Globus pallidus (tissue), 1 donor: ENCODE measurements around the gene UBA52.
A peak's percentile ranks its signal among the peaks of the same experiment; 100 is the strongest.

Experiments
- DNase-seq: peaks from one replicate; pipeline ENCODE4 v3.0.0-alpha.2; 2015; ENCODE audit warnings: low spot score

The UBA52 gene

DNA sequence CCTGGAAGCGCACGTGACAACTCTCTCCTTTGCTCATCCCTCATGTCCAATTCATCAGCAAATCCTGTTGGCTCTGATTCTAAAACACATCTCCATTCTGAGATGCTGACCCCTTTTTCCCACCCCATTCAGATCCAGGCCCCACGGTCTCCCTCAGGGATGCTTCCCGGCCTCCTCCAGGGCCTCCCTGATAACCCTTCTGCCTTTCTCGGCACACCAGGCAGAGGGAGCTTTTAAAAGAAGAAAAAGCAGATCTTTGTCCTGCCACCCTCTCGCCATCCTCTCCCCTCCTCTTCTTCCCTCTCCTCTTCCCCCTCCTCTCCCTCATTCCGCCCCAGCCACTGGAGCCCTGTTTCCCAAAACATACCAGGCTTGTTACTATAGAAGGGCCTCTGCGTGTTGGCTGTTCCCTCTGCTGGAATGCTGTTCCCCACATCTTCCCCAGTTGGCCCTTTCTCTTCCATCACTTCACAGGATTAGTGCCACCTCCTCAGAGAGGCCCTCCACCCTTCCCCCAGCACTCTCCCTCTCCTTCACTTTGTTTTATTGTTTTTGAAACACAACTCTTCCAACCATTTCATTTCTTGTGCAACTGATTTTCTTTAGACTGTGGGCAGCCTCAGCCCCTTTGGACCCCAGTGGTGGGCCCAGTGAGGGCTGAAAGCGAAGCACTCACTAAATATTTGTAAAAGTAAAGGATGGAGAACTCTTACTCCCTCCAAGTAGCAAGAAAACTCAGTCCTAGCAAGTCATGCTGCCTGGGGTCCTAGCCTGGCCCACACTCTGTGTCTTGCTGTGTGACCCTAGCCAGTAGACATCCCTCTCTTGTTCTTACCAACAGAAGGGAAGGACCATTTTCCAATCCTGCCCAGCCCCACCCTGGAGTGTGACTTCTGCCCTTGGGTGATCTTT, 37.4 kb downstream of the UBA52 start:
- DNase-seq, result no peak

- no peak for DNase-seq
Measured at GRCh38 chr19:18609717-18610051, 38.0 kb downstream of the UBA52 start.

GRCh38 chr19:18610245-18610555, 38.5 kb downstream of the UBA52 start:
- no peak for DNase-seq

- DNase-seq, result no peak
Measured at GRCh38 chr19:18610556-18611326, 39.1 kb downstream of the UBA52 start.

- DNase-seq, result no peak
Measured at GRCh38 chr19:18611327-18612050, 39.8 kb downstream of the UBA52 start.

- DNase-seq, result no peak
Measured at GRCh38 chr19:18612051-18612771, 40.6 kb downstream of the UBA52 start.

DNA sequence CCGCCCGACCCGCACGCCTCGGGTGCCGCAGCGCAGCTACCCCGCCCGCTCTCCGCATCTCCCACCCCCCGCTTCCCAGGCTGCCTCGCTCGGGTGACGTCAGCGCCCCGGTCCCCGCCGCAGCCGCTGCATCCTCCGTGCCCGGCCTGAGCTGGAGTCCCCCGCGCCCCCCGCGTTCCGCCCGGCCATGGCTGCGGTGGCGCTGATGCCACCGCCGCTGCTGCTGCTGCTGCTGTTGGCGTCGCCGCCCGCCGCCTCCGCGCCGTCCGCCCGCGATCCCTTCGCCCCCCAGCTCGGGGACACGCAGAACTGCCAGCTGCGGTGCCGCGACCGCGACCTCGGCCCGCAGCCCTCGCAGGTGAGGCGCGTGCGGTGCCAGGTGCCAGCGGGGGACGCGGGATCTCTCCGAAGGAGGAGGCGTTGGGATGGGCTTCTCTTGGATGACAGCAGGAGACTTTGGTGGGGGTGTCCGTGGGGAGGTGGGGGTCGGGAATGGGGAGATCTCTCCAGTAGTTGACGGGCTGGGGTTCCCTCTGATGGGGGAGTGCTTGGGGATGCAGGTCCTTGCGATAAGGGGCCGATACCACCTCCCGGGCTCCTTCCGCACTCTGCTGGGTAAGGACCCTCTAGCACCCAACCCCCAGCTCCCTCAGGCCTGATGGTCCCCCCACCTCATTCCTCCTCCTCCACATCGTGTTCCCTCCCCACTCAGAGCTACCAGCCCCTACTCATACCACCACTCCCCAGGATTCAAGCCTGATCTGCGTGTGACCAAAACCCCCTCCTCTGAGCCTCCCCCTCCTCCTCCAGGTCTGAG, 41.3 kb downstream of the UBA52 start, which contains the start of gene TMEM59L:
Gene TMEM59L (plus strand): TSS at position 99 of the 817 bp plus-strand sequence. CDS start 89 bp downstream, at position 188.
- DNase-seq, result peak; percentile 33

DNA sequence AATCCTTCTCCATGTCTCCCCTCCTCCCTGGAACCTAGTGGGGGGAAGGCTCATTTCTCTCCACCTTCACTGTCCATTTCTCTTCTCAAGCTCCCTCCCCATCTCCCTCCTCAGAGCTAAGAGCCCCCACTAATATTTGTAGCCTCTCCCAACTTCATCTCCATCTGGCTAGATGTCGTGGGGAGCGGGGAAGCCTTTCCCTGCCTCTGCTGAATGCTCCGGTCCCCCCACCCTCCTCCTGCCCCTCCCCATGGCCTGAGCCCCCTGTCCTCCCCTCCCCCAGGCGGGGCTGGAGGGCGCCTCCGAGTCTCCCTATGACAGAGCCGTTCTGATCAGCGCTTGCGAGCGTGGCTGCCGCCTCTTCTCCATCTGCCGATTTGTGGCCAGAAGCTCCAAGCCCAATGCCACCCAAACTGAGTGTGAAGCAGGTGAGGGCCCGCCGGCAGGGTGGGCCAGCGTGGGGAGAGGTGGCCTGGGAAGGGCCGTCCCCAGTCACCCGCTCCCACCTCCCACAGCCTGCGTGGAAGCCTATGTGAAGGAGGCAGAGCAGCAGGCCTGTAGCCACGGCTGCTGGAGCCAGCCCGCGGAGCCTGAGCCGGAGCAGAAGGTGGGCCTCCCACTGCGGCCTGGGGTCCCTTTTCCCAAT, 42.1 kb downstream of the UBA52 start:
- no peak for DNase-seq

- DNase-seq, result no peak
Measured at GRCh38 chr19:18616023-18616422, 44.4 kb downstream of the UBA52 start.

- no peak for DNase-seq
Measured at GRCh38 chr19:18617562-18617961, 45.9 kb downstream of the UBA52 start.

GRCh38 chr19:18618236-18618635, 46.6 kb downstream of the UBA52 start:
- DNase-seq, result no peak

DNA sequence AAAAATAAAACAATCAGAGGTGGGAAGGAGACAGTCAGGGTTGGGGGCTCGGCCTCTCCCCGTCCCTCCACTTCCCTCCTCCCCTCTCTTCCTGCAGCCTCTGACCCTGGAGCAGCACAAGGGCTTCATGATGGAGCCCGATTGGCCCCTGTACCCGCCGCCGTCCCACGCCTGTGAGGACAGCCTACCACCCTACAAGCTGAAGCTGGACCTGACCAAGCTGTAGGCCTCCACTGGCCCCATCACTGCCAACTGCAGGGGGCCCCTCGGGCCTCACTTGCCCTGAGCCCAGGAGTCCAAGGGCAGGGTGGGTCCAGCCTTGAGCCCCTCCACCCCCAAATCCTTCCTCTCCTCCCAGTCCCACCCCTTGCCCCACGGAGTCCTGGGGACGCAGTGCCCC, 48.7 kb downstream of the UBA52 start:
- DNase-seq, result no peak

DNA sequence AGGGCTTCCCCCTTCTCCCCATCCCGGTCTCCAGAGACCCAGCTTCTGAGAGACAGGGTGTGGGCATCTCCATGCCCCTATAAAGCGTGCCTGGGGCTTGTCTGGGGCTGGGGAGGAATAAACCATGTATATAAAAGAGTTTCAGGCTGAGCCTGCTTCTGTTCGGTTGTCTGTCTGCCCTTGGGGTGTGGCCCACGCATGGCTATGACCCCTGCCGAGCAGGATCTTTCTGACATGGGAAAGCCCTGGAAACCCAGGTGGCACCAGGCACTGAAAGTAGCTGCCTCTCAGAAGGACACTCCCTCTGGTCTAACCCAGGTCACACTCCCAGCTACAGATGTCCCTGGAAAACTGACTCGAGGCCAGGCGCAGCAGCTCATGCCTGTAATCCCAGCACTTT, 49.2 kb downstream of the UBA52 start:
- DNase-seq, result no peak

DNA sequence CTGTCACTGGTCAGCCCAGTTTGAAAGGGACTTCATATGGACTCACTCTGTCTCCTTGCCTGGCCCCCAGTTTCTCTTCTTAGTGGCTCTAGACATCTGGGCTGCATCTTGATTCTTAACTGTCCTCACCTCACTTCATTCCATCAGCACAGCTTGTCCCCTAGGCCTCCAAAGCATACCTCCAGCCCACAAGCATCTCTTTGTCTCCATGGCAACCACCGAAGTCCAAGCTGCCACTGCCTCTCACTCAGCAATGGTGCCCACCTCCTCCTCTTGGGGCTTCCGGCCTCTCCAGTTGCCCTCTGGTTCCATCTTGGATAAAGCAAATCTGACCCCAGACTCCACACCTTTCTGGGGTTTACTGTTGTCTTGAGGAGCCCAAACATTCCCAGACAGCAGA, 55.2 kb downstream of the UBA52 start:
- DNase-seq, result no peak
